Islet precursor cell (in vitro differentiated cells): ENCODE results near the gene ZSCAN21.

Experiments used
- DNase-seq: peaks from one replicate; pipeline ENCODE4 v3.0.0-alpha.2; 2018

ZSCAN21 gene

DNA sequence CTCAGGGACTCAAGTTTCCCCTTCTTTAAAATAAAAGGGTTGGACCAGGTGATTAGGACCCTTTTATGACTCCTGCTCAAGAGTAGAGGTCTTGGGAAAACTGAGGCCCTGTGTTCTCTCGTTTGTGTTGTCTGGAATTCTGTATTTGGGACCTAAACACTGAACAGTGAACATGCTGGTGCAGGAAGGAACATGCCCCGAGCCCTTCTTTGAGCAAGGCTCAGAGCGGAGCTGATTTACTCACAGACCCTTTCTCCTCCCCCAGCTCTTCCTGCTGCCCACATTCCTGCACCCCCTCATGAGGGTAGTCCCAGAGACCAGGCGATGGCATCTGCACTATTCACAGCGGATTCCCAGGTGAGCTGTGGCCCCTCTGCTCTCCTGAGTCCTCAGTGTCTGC lies 20.0 kb upstream of the ZSCAN21 start:
- no peak for DNase-seq

DNA sequence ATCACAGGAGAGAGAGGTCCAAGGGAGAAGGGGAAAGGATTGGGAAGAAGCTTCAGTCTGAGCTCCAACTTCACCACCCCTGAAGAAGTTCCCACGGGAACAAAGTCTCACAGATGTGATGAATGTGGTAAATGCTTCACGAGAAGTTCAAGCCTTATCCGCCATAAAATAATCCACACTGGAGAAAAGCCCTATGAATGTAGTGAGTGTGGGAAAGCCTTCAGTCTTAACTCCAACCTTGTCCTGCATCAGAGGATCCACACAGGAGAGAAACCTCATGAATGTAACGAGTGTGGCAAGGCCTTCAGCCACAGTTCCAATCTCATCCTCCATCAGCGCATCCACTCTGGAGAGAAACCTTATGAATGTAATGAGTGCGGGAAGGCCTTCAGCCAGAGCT lies 16.0 kb upstream of the ZSCAN21 start:
- DNase-seq = no peak

DNA sequence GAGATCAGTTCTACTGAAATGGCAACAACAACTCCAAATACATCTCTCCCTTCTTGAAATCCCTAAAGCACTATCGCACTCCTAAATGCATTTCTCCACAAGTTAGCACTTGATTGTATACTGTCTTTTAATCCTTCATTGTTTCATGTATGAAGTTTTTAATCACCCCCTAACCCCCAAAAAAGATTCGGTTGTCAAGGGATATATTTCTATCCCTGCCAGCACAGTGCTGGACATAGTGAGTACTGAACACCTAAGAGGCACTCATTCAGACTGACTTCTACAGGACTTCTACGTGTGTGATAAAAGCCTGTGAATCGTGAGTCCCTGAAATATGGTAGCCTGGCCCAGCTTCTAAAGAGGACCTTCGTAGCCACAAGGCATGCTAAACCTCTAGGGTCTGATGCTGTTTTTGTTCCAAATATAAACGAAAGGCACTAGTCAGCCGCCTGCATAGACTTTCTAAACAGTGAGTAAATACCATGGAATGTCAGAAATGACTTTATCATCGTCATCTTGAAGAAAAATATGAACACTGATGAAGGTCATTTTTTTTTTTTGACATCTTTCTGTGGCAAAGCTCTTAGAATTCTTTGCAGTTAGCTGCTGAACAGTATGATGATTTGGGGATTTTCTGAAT lies 14.6 kb upstream of the ZSCAN21 start:
- no peak for DNase-seq

DNA sequence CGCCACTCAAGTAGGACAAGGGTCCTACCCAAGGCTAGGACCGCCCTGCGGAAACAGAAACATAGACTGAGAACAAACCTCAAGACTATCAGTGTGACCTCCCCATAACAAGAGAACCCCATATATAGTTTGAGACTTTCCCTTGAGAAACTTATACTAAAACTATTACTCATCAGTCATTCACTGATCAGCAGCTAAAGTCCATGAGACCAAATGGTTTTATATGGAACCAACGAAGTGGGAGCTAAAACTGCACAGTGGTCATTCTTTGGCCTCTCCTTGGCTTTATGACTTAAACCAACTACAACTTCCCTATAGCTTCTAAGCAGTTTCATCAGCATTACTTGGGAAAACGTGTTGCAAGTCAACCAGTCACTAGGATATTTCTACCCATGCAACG lies 13.7 kb upstream of the ZSCAN21 start:
- DNase-seq = no peak

DNA sequence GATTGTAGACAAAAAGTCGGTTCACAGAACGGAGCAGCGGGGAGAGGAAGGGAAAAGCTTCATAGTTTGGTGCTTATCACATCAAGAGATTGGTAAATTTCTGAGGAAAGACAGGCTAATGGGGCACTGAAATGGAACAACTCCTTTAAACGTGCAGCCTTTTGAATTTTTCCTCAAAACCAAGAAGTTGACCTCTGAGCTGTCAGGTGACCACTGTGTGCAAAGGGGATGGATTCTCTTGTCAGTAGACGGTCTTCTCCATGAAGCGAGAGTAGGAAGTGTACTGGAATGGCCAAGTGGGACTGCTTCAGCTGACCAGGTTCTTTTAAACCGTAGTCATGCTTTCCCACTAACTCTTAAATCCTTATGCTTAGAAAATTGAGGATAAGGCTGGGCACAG lies 11.2 kb upstream of the ZSCAN21 start:
- no peak for DNase-seq

DNA sequence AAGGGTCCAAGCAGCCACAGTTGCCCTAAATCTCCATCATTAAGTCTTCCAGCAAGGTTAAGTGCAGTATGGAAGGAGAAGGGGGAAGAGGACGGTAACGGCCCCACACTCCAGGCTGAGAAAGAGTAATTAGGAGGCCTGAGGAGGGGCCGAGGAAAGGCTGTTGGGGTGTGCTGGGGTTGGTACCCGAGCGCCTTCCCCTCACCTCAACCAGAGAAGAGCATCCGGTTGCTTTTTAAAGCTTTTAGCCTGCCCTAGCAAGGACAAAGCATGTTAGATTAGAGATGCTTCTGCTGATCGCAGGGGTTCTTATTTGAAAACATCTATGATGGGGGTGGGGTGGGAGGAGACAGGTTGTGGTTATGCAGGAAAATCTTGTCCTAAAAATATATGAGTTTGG lies 9.0 kb upstream of the ZSCAN21 start:
- no peak for DNase-seq

DNA sequence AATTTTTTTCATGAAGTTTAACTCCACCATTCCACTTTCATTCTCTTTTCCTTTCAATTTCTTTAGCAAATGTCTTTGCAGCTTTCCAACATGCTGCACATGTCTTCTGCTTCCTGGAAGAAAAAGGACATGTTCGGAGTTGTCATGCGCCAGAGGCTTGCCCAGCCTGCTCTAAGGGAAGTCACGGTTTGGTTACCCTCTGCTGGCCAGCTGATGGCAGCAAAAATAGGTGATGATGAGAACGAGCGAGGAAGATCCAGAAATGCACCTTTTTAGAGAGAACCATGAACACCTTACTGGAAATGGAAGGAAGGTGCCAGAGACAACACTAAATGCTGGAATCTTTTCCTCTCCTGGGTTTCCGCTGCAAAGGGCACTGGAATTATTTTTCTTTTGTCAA lies 4.9 kb upstream of the ZSCAN21 start:
- no peak for DNase-seq

DNA sequence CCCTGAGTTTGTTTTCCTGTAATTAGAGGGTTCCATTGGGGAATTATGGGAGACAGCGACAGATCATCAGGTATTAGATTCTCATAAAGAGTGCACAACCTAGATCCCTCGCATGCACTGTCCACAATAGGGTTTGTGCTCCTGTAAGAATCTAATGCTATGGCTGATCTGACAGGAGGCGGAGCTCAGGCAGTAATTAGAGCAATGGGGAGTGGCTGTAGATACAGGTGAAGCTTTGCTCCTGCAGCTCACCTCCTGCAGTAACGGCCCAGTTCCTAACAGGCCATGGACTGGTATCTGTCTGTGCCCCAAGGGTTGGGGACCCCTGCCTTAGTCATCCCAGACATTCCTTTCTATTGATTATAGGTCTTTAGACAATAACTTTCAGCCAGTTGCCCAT lies 894 bp upstream of the ZSCAN21 start:
- DNase-seq = no peak

DNA sequence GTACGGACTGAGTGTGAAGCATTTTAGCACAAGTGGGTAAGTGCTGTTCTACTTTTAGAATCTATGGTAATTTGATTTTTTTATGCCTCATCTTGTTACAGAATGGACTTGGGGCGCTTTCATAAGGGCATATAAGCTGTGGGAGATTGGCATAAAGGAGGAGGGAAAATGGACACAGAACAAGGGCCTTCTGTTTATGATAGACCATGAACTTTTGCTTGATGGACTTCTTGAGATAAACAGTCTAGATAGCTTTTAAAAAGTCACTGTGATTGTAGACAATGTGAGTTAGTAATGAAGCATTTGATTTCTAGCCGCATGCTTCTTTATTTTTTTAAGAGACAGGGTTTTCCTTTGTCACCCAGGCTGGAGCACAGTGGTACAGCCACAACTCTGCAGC lies 2.0 kb downstream of the ZSCAN21 start:
- no peak for DNase-seq

DNA sequence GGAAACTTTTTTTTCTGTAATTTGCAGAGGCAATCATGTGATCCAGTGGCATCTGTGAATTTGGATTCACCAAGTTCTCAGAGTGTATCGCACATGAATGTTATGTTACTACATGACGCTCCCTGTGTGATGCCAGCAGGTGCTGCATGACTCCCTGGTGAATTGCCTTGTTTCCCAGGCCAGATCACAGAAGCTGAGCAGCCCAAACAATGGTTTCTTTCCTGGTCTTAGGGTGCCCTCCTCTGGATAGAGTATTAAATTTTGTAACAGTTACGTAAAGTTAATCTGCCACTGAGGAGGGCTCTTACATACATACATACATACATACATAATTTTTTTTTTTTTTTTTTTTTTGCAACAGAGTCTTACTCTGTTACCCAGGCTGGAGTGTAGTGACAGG lies 3.6 kb downstream of the ZSCAN21 start:
- DNase-seq = peak; percentile 58

DNA sequence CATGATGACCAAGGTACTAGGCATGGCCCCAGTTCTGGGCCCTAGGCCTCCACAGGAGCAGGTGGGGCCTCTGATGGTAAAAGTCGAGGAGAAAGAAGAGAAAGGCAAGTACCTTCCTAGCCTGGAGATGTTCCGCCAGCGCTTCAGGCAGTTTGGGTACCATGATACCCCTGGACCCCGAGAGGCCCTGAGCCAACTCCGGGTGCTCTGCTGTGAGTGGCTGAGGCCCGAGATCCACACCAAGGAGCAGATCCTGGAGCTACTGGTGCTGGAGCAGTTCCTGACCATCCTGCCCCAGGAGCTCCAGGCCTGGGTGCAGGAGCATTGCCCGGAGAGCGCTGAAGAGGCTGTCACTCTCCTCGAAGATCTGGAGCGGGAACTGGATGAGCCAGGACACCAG lies 7.4 kb downstream of the ZSCAN21 start:
- DNase-seq = no peak

DNA sequence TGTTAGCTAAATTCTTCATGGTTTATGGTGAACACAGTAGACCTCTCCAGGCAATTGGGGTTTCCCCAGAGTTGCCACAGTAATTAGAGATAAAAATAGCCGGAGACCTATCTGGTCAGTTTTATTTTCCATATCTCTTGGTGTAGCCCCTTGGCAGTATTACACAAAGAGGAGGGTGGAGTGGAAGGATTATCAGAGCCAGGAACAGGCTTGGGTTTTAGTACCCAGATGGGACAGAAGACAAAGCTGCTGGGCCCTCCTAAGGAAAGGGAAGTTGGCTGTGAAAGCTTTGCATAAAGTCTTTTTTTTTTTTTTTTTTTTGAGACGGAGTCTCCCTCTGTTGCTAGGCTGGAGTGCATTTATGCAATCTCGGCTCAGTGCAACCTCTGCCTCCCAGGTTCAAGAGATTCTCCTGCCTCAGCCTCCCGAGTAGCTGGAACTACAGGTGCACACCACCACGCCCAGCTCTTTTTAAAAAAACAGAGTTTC lies 9.7 kb downstream of the ZSCAN21 start:
- DNase-seq = no peak

DNA sequence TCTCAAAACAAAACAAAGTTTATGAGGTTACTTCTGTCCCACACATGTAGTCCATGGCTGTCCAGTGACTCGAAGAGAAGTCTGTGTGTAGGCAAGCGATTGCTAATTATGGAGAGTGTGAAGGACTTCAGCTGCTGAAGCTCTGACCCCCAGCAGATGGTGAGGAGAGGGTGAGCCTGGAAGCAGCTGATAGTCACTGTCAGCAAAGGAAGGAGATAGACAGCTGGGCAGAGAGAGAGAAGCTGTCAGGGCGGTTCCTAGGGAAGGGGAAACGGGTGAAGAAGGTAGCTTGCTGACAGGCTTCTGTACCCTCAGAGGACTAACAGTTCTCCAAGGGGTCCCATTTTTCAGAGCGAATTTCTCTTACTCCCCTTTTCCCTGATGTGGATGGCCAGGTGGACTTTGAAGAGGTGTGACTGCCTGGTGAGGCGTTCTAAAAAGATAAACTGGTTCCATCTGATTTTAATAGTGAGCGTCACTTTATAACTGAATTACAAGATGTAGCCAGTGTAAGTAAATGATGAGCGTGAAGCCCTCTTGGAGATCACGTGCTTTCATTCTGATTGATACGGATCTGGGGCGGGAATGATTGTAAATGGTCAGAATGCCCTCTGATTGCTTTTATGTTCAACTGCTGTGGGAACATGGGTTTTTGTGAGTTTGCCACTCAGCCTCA lies 12.1 kb downstream of the ZSCAN21 start:
- DNase-seq = no peak

DNA sequence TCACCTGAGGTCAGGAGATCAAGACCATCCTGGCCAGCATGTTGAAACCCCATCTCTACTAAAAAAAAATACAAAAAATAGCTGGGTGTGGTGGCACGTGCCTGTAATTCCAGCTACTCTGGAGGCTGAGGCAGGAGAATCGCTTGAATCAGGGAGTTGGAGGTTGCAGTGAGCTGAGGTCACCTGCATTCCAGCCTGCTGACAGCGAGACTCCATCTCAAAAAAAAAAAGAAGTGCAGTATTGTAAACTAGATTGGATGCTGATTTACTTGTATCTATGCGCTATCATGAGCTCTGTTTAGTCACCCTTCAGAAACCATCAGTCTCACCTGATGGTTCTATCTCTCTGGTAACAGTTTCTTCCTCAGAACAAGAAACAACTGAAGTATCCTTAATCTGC lies 13.8 kb downstream of the ZSCAN21 start:
- no peak for DNase-seq

DNA sequence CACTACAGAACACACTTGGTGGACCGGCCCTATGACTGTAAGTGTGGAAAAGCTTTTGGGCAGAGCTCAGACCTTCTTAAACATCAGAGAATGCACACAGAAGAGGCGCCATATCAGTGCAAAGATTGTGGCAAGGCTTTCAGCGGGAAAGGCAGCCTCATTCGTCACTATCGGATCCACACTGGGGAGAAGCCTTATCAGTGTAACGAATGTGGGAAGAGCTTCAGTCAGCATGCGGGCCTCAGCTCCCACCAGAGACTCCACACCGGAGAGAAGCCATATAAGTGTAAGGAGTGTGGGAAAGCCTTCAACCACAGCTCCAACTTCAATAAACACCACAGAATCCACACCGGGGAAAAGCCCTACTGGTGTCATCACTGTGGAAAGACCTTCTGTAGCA lies 14.6 kb downstream of the ZSCAN21 start:
- DNase-seq = no peak

DNA sequence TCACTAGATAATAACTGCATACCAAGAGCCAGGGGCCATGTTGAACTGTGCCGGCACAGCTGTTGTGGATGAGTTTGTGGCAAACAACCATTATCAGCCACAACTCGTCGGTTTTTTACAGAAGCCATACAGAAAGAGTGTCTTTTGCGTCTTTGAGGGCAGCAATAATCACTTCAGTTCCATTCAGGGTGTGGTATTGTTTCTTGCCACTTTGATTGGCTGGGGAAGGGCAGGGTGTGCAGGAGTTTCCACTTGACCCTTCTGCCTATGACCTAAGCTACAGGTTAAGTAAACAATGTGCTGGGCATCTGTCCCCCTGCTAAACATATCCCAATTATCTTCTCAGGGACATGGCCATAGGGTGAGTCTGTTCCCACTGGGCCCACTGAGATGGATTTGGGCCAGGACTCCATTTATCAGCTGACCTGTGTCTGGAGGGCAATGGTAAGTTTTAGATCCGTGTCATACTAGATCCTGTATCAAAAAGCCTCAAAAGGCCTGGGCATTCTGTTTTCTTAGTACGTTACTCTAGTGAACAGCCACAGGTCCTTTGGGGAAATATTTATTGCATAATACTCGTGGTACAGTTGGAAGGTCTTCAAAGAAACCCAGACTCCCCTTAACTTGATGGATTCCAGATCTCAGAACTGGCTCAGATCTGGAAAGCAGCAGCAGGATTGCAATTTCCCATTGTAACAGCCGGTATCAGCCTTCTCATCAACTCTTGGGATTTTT lies 16.0 kb downstream of the ZSCAN21 start:
- DNase-seq = no peak

DNA sequence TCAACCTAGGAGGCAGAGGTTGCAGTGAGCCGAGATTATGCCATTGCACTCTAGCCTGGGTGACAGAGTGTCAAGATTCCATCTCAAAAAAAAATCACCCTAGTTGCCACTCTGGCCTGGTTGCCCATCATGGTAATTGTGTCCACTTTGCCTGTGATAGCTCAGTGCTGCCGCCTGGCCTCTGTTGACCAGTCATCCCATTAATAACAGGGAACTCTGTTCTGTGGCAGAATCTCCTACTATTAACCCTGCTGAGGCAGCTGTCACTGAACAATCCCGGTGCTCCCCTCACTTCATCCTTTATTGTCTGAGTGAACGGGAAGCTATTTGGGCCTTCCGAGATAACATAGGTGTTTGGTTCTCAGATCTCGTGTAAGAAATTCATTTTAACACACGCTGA lies 17.4 kb downstream of the ZSCAN21 start:
- no peak for DNase-seq

DNA sequence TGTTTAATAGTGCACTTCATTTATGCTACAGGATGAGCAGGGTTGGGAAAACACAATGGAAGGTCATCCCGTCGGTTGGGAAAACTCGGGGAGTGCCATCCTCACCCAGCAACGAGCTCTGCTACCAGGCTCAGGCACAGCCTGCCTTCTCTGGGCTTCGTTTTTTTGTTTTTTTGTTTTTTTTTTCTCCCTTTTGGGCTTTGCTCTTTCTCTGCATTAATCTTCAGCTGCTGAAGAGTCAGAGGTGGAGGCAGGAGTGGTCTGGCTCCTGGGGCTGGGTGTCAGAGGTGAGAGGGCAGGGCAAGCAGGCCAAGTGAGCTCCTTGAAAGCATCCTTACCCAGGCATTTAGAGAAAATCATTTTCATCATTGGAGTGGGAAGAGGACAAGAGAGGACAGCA lies 20.4 kb downstream of the ZSCAN21 start:
- no peak for DNase-seq

DNA sequence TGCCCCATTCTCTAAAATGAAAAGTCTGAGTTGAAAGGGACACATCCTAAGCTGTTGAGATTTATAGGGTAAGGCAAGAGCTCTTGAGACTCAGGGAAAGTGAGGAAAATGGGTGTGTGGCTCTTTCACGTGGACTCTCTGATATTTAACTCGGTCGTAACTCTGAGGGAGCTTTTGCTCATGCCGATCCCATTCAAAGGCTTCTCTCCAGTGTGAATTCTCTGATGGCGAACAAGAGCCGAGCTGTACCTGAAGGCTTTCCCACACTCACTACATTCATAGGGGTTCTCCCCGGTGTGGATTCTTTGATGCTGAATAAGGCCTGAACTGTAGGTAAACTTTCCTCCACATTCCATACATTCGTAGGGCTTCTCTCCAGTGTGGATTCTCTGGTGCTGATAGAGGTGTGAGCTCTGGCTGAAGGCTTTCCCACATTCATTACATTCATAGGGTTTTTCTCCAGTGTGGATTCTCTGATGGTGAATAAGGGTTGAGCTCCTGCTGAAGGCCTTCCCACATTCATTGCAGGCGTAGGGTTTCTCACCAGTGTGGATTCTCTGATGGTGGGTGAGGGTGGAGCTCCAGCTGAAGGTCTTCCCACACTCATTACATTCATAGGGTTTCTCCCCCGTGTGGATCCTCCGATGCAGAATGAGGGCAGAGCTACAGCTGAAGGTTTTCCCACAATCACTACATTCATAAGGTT lies 21.6 kb downstream of the ZSCAN21 start:
- no peak for DNase-seq

DNA sequence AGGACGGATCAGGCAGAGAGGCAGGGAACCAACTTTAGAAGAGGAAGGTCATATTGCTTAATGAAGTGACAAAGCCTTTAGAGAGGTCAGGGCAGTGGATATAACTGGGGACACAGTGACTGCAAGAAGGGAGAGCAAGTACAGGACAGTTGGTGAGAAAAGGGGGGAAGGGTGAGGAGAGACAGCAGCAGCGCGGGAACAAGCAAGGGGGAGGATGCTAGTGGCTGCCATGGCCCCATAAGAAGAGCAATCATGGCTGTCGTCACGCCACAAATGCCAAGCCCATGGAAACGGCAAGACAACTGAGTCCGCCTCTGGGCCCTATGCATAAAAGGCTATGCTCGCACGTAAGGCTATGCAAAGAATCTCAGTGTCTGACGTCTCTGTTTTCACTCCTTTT lies 22.9 kb downstream of the ZSCAN21 start:
- DNase-seq = no peak

DNA sequence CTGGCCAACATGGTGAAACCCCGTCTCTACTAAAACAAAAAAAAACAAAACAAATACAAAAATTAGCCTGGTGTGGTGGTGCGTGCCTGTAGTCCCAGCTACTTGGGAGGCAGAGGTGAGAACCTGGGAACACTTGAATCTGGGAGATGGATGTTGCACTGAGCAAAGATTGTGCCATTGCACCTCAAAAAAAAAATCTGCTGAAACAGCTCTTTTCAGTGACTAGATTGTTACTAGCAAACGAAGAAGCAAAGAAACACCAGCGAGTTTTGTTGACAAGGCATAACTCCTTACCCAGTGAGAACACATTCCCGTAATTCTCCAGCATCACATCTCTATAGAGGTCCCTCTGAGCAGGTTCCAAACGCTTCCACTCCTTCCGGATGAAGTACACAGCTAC lies 25.3 kb downstream of the ZSCAN21 start:
- no peak for DNase-seq

DNA sequence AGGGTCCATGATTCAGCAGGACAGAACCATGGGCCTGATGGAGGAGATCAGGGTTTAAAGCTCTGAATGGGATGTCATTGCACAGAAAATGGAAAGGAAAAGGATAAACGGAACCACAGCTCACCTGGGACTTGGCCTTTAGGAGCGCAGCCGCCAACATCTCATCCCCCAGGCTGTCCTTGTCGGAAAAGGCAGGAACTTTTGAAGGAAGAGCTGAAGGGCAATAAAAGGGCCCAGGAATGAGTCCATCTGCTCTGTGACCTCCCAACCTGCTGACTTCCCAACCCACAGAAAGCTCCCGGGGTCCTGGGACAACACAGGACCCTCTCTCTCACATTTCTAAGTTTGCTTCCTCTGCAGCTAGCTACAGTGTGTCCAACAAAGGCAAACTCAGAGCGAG lies 25.8 kb downstream of the ZSCAN21 start:
- no peak for DNase-seq

DNA sequence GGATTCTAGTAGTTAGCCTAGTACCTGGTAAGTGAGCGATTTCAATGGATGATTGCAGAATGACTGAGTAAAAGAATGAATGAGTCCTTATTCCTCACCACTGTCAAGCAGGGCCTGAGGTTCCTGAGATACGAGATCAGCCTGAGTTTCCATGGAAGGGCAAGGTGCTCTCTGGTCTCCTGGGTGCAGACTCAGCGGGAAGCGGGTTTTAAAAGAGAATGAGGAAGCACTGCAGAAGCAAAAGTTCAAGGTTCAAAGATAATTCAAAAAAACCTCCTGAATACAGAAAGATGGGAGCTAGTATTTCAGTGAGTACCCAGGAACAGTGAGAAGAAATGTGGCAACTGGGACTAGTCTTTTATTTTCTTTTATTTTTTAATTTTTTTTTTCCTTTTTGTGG lies 27.6 kb downstream of the ZSCAN21 start:
- no peak for DNase-seq
